Smooth muscle cell (in vitro differentiated cells): Measurements from ENCODE around the gene SCG3. TPM values are rescaled to one million over a fixed set of nuclear protein-coding genes. Genes with fewer than 3 reads are reported as not detected.

Source experiments
- DNase-seq: peaks from one replicate; lab custom pipeline; 2025; ENCODE audit not compliant: unreplicated experiment; lab: John Stamatoyannopoulos, UW
- H2AFZ ChIP-seq: fragments of 200-600 bp; sonication (generic); 2 replicates; pipeline ENCODE4 v1.6.0; 2016; ENCODE audit warnings: antibody characterized with exemption, low read depth, mild to moderate bottlenecking
- H3F3A ChIP-seq: fragments of 200-600 bp; sonication (generic); 2 replicates; pipeline ENCODE4 v1.6.0; 2017; ENCODE audit warnings: antibody characterized with exemption, low read depth
- H3K27ac ChIP-seq: fragments of 200-600 bp; sonication (generic); 2 replicates; pipeline ENCODE4 v1.5.1; 2016; ENCODE audit warnings: low read depth, mild to moderate bottlenecking
- H3K27me3 ChIP-seq: fragments of 200-600 bp; sonication (generic); 2 replicates; pipeline ENCODE4 v1.6.1; 2016; ENCODE audit warnings: low read depth, mild to moderate bottlenecking
- H3K36me3 ChIP-seq: fragments of 200-600 bp; sonication (generic); 2 replicates; pipeline ENCODE4 v1.5.1; 2016; ENCODE audit warnings: low read depth
- H3K4me1 ChIP-seq: fragments of 200-600 bp; sonication (generic); 2 replicates; pipeline ENCODE4 v1.5.1; 2016; ENCODE audit warnings: low read depth
- H3K4me2 ChIP-seq: fragments of 200-600 bp; sonication (generic); 2 replicates; pipeline ENCODE4 v1.6.0; 2016; ENCODE audit warnings: mild to moderate bottlenecking
- H3K4me3 ChIP-seq: fragments of 200-600 bp; sonication (generic); 2 replicates; pipeline ENCODE4 v1.5.1; 2016; ENCODE audit warnings: mild to moderate bottlenecking
- H3K79me2 ChIP-seq: fragments of 200-600 bp; sonication (generic); 2 replicates; pipeline ENCODE4 v1.6.0; 2016; ENCODE audit warnings: low read depth, mild to moderate bottlenecking
- H3K9ac ChIP-seq: fragments of 200-600 bp; sonication (generic); 2 replicates; pipeline ENCODE4 v1.6.0; 2016; ENCODE audit warnings: low read depth
- H3K9me3 ChIP-seq: fragments of 200-600 bp; sonication (generic); replicated peaks from 2 replicates; pipeline ENCODE4 v1.5.1; 2016; ENCODE audit warnings: low read depth
- H4K20me1 ChIP-seq: fragments of 200-600 bp; sonication (generic); 2 replicates; pipeline ENCODE4 v1.6.0; 2016; ENCODE audit warnings: low read depth
- WGBS: methylation state at CpG from one replicate; pipeline ENCODE4 v1.1.7; 2016; ENCODE audit warnings: low lambda C conversion rate; 5-methylcytosine and 5-hydroxymethylcytosine counted together
- polyA plus RNA-seq: library from polyadenylated mRNA; unstranded; fragments of >200 nt; fragmentation: Nextera tagmentation; extraction: Ambion mirVana; gene quantifications from 2 replicates; pipeline ENCODE4 v1.2.1, GENCODE V29; 2016
- total RNA-seq: library from RNA; depleted of rRNA; stranded (reverse); fragments of >200 nt; gene quantifications from 2 replicates; pipeline ENCODE4 v1.2.3, GENCODE V29; 2014
- TF ChIP-seq, protein P1 (sequence below): fragments of 200-600 bp; sonication (generic); IDR thresholded peaks from 2 replicates; pipeline ENCODE4 v1.5.1; 2017; ENCODE audit warnings: borderline replicate concordance, mild to moderate bottlenecking, antibody characterized with exemption; ENCODE audit not compliant: insufficient read depth, poor library complexity, severe bottlenecking

The SCG3 gene
- total and polyA plus RNA-seq, 2 experiments from 2014 or later, result not detected

DNA sequence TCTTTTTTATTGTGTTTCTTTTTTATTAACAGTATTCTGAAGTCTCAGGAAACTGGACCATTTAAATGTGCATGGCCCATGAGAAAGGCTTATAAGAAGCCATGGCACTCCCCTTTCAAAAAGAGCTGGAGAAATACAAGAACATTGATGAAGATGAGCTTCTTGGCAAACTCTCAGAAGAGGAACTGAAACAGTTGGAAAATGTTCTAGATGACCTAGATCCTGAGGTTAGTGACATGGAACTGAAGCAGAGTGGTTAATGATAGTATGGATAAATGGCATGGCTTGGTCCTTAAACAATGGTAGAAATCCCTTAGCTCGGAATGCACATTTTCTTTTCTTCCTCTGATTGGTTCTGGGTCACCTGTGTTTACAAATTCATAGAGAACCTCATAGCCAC is 85.0 kb downstream of the SCG3 start:
- no peaks in the 10 kb centered on the region for H3K79me2 ChIP-seq

DNA sequence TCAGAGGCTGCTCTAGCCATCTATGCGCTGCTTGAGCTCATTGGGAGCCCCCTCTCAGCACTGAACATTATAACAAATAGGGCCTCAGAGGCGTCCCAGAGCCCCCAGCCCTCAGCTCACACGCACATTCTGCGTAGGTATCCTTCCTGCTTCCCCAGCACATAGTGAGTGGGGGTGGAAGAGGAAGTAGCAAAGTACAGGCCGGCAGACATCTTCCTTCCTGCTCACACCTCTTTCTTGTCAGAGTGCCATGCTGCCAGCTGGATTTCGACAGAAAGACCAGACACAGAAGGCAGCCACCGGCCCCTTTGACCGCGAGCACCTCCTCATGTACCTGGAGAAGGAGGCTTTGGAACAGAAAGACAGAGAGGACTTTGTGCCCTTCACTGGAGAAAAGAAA is 86.7 kb downstream of the SCG3 start:
- Histone ChIP-seq H3K4me3 (no peak overlapping the region), H3F3A (no peaks in the 10 kb centered on the region), H3K79me2 (no peaks in the 10 kb centered on the region), H3K4me1 (no peaks in the 10 kb centered on the region), H3K9me3 (no peaks in the 10 kb centered on the region), H4K20me1 (no peaks in the 10 kb centered on the region), H3K4me2 (no peak overlapping the region), H3K9ac (no peak overlapping the region), H3K27ac (no peak overlapping the region), H3K27me3 (no peaks in the 10 kb centered on the region), H2AFZ (no peak overlapping the region), H3K36me3 (no peaks in the 10 kb centered on the region)
- no peak for DNase-seq
- TF ChIP-seq, protein P1, sequence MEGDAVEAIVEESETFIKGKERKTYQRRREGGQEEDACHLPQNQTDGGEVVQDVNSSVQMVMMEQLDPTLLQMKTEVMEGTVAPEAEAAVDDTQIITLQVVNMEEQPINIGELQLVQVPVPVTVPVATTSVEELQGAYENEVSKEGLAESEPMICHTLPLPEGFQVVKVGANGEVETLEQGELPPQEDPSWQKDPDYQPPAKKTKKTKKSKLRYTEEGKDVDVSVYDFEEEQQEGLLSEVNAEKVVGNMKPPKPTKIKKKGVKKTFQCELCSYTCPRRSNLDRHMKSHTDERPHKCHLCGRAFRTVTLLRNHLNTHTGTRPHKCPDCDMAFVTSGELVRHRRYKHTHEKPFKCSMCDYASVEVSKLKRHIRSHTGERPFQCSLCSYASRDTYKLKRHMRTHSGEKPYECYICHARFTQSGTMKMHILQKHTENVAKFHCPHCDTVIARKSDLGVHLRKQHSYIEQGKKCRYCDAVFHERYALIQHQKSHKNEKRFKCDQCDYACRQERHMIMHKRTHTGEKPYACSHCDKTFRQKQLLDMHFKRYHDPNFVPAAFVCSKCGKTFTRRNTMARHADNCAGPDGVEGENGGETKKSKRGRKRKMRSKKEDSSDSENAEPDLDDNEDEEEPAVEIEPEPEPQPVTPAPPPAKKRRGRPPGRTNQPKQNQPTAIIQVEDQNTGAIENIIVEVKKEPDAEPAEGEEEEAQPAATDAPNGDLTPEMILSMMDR, result no peak
- 96% methylated on average over 9 of the region's 9 CpGs for WGBS

More for the DNA sequence above, 85.0 kb downstream of the SCG3 start:
- Histone ChIP-seq H3K36me3 (no peaks in the 10 kb centered on the region), H2AFZ (no peak overlapping the region), H4K20me1 (no peaks in the 10 kb centered on the region), H3K4me3 (no peak overlapping the region), H3K9ac (no peak overlapping the region), H3F3A (no peaks in the 10 kb centered on the region), H3K9me3 (no peaks in the 10 kb centered on the region), H3K27me3 (no peaks in the 10 kb centered on the region), H3K27ac (no peak overlapping the region), H3K4me1 (no peaks in the 10 kb centered on the region), H3K4me2 (no peak overlapping the region)
- WGBS, result 88% methylated on average over 1 of the region's 1 CpG
- TF ChIP-seq, protein P1, result no peak
- DNase-seq, result no peak

Other genes starting within 250 kb of the SCG3 start
- 43.5 and 57.8 TPM in 2 replicates for gene DMXL2, start 58.7 kb upstream of the SCG3 start, total RNA-seq
- gene DMXL2, start 58.7 kb upstream of the SCG3 start, polyA plus RNA-seq, result 9.3 and 10.0 TPM in 2 replicates
- gene LYSMD2, start 56.2 kb downstream of the SCG3 start, total RNA-seq, result 2.7 and 3.6 TPM in 2 replicates
- 1.1 and 2.6 TPM in 2 replicates for gene LYSMD2, start 56.2 kb downstream of the SCG3 start, polyA plus RNA-seq
- 4.2 and 7.8 TPM in 2 replicates for gene TMOD2, start 70.1 kb downstream of the SCG3 start, total RNA-seq
- gene TMOD2, start 70.1 kb downstream of the SCG3 start, polyA plus RNA-seq, result 1.5 and 1.7 TPM in 2 replicates
- 35.7 and 57.1 TPM in 2 replicates for gene TMOD3, start 148.2 kb downstream of the SCG3 start, total RNA-seq
- gene TMOD3, start 148.2 kb downstream of the SCG3 start, polyA plus RNA-seq, result 18.6 and 32.0 TPM in 2 replicates